HG03196 (cell line): ENCODE measurements around the gene POLR3H.

Experiments used
- ATAC-seq: cut with Tn5 transposase; IDR thresholded peaks from one replicate; pipeline ENCODE4 v1.9.1; 2021; ENCODE audit not compliant: unreplicated experiment

POLR3H gene

GRCh38 chr22:41539146-41540005, 4.9 kb downstream of the POLR3H start:
- ATAC-seq = no peak

GRCh38 chr22:41538583-41538982, 5.7 kb downstream of the POLR3H start:
- no peak for ATAC-seq

- no peak for ATAC-seq
These were observed 7.1 kb downstream of the POLR3H start for GRCh38 chr22:41537203-41537602.

GRCh38 chr22:41535244-41535643, 9.0 kb downstream of the POLR3H start:
- no peak for ATAC-seq

- ATAC-seq = no peak
These were observed 10.1 kb downstream of the POLR3H start for GRCh38 chr22:41534219-41534618.

- ATAC-seq = no peak
These were observed 11.1 kb downstream of the POLR3H start for GRCh38 chr22:41532908-41533825.

- ATAC-seq = no peak
These were observed 12.4 kb downstream of the POLR3H start for GRCh38 chr22:41531715-41532477.

- no peak for ATAC-seq
These were observed 13.2 kb downstream of the POLR3H start for GRCh38 chr22:41530890-41531714.

- ATAC-seq = no peak
These were observed 15.2 kb downstream of the POLR3H start for GRCh38 chr22:41528938-41529561.

GRCh38 chr22:41528132-41528766, 16.0 kb downstream of the POLR3H start:
- no peak for ATAC-seq

- no peak for ATAC-seq
These were observed 17.2 kb downstream of the POLR3H start for GRCh38 chr22:41526830-41527799.

GRCh38 chr22:41526226-41526829, 17.9 kb downstream of the POLR3H start:
- ATAC-seq = no peak

- ATAC-seq = no peak
These were observed 18.6 kb downstream of the POLR3H start for GRCh38 chr22:41525450-41526225.

- ATAC-seq = no peak
These were observed 19.3 kb downstream of the POLR3H start for GRCh38 chr22:41524809-41525449.

GRCh38 chr22:41524251-41524661, 20.0 kb downstream of the POLR3H start:
- no peak for ATAC-seq

GRCh38 chr22:41523464-41524221, 20.6 kb downstream of the POLR3H start:
- ATAC-seq = no peak
